Measurements from ENCODE around the gene F7. TPM values are rescaled to one million over a fixed set of nuclear protein-coding genes. Genes with fewer than 3 reads are reported as not detected.

The F7 gene
- total RNA-seq, 4 donors from 2014 or later, result 0.20 to 1.2 TPM; not detected in 2

DNA sequence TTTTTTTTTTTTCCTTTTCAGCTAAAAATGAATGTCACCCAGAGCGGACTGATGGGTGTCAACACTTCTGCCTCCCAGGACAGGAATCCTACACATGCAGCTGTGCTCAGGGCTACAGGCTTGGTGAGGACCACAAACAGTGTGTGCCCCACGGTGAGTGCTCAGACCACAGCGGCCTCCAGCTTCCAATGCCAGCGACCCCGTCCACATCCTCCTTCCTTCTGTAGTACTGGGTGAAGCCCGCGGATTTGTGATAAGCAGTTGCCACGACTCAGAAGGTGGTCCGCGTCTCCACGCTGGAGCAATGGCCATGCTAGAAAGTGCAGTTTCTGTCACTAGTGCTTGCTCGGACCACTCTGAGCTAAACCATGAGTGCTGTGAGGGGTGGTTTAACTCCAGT lies 58.9 kb downstream of the F7 start:
- H3K4me3 ChIP-seq, result no peak overlapping the region
- H3K27ac ChIP-seq, result no peak overlapping the region
- DNase-seq (no peak), ATAC-seq (no peak)
- H3K9me3 ChIP-seq, result no peaks in the 10 kb centered on the region
- peaks cover 0 to 11% of the 10 kb centered on the region in 2 donors for H3K36me3 ChIP-seq
- H3K27me3 ChIP-seq, result peaks cover 11 to 22% (median 12%) of the 10 kb centered on the region in 3 donors
- in situ Hi-C loops (cut with MboI; ENCODE audit: low sequenced_read_pairs in 4 of 4) (no loop called here), intact Hi-C loops (cut with DNase I; ENCODE audit: low total_unique reads) (no loop called here)
- H3K4me1 ChIP-seq, result no peaks in the 10 kb centered on the region
- TF ChIP-seq, protein P1, sequence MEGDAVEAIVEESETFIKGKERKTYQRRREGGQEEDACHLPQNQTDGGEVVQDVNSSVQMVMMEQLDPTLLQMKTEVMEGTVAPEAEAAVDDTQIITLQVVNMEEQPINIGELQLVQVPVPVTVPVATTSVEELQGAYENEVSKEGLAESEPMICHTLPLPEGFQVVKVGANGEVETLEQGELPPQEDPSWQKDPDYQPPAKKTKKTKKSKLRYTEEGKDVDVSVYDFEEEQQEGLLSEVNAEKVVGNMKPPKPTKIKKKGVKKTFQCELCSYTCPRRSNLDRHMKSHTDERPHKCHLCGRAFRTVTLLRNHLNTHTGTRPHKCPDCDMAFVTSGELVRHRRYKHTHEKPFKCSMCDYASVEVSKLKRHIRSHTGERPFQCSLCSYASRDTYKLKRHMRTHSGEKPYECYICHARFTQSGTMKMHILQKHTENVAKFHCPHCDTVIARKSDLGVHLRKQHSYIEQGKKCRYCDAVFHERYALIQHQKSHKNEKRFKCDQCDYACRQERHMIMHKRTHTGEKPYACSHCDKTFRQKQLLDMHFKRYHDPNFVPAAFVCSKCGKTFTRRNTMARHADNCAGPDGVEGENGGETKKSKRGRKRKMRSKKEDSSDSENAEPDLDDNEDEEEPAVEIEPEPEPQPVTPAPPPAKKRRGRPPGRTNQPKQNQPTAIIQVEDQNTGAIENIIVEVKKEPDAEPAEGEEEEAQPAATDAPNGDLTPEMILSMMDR (IDR thresholded peaks at IDR 0.05 in 4 of 5, conservative IDR thresholded peaks at IDR 0.05 in 1 of 5), result no peak
- TF ChIP-seq POLR2A (IDR thresholded peaks at IDR 0.05), result no peak

DNA sequence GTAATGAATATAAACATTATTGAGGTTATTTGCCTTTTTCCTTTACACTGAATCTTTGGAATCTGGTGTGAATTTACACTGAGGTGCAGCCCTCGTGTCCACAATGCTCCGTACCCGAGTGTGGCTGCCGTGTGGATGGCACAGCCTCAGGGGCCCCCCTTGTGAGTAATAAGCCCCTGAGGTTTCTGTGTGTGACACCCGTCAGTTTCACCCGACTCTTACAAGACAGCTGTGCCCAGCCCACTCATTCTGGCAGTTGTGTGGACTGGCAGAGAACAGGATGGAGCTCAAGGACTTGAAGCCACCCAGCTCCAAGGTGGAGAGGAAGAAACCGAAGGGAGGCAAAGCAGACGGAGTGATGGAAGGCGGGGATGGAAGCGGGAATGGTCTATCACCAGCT lies 60.7 kb downstream of the F7 start:
- Histone ChIP-seq H3K9me3 (no peaks in the 10 kb centered on the region), H3K27ac (no peak overlapping the region), H3K4me1 (no peaks in the 10 kb centered on the region), H3K27me3 (peaks cover 11 to 22% (median 12%) of the 10 kb centered on the region in 3 donors), H3K36me3 (peaks cover 0 to 21% of the 10 kb centered on the region in 2 donors), H3K4me3 (no peak overlapping the region)
- in situ Hi-C loops (cut with MboI; ENCODE audit: low sequenced_read_pairs in 4 of 4), result no loop called here
- DNase-seq (no peak), ATAC-seq (no peak)
- intact Hi-C loops (cut with DNase I; ENCODE audit: low total_unique reads), result no loop called here
- TF ChIP-seq, protein P1 (IDR thresholded peaks at IDR 0.05 in 4 of 5, conservative IDR thresholded peaks at IDR 0.05 in 1 of 5), result no peak
- TF ChIP-seq POLR2A (IDR thresholded peaks at IDR 0.05), result no peak

DNA sequence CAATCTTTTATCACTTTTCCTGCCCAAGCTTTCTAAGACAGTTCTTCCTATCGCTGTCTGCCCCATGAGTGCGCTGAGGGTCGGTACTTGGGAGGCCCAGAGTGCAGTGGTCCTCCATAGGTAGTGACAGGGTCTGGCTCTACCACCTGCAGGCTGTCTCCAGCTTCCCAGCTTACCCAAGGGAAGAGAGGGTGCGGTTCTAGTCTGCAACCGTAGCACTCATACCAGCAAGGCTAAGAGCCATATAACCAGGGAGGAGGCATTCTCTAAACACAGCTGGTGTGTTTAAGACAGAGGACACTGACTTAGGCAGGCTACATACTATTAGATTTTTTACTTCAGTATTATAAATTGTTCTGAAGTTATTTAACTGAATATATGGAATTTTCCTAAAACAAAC lies 61.1 kb downstream of the F7 start:
- Histone ChIP-seq H3K4me3 (no peak overlapping the region), H3K4me1 (no peaks in the 10 kb centered on the region), H3K36me3 (peaks cover 0 to 25% of the 10 kb centered on the region in 2 donors), H3K27me3 (peaks cover 11 to 22% (median 12%) of the 10 kb centered on the region in 3 donors), H3K27ac (no peak overlapping the region), H3K9me3 (no peaks in the 10 kb centered on the region)
- ATAC-seq (no peak), DNase-seq (no peak)
- intact Hi-C loops (cut with DNase I; ENCODE audit: low total_unique reads) (no loop called here), in situ Hi-C loops (cut with MboI; ENCODE audit: low sequenced_read_pairs in 4 of 4) (no loop called here)
- TF ChIP-seq, protein P1 (IDR thresholded peaks at IDR 0.05 in 4 of 5, conservative IDR thresholded peaks at IDR 0.05 in 1 of 5), result no peak
- TF ChIP-seq POLR2A (IDR thresholded peaks at IDR 0.05), result no peak

DNA sequence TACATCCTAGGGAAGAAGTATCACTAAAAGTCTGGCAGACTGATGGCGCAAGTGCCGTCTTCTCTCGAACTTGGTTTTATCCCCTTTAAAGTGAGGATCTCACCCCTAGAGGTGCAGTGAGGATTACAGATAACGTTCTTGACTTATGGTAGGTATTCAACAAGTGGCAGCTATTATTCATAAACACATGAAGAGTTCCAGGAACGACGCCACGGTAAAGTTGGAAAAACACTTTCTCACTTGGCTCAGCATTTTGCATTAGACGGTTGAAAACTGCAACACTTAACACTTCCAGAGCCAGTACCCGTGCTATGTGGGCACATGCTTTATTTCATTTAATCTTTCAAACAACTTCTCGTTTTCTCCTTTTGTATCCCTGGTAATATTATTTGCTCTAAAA lies 61.6 kb downstream of the F7 start:
- peaks cover 11 to 22% (median 12%) of the 10 kb centered on the region in 3 donors for H3K27me3 ChIP-seq
- intact Hi-C loops (cut with DNase I; ENCODE audit: low total_unique reads) (no loop called here), in situ Hi-C loops (cut with MboI; ENCODE audit: low sequenced_read_pairs in 4 of 4) (no loop called here)
- DNase-seq (no peak), ATAC-seq (no peak)
- peaks cover 0 to 29% of the 10 kb centered on the region in 2 donors for H3K36me3 ChIP-seq
- no peak for TF ChIP-seq POLR2A (IDR thresholded peaks at IDR 0.05)
- TF ChIP-seq, protein P1 (IDR thresholded peaks at IDR 0.05 in 4 of 5, conservative IDR thresholded peaks at IDR 0.05 in 1 of 5), result no peak
- H3K27ac ChIP-seq, result no peak overlapping the region
- no peaks in the 10 kb centered on the region for H3K4me1 ChIP-seq
- no peak overlapping the region for H3K4me3 ChIP-seq
- no peaks in the 10 kb centered on the region for H3K9me3 ChIP-seq

DNA sequence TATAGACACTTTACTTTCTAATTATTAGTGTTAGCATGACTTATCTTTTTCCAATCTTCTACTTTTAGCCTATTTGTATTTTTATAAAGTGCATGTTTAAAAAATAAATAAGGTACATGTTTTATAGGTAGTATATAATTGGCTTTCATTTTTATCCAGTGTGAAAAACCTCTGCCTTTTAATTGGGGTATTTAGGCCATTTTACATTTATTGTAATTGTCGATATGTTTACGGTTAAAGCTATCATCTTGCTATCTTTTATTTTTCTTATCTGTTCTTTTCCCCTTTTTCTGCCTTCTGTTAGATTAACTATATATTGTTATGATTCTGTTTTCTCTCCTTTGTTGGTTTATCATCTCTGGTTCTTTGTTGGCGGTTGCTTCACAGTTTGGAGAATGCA lies 62.0 kb downstream of the F7 start:
- TF ChIP-seq, protein P1 (IDR thresholded peaks at IDR 0.05 in 4 of 5, conservative IDR thresholded peaks at IDR 0.05 in 1 of 5), result no peak
- TF ChIP-seq POLR2A (IDR thresholded peaks at IDR 0.05), result no peak
- in situ Hi-C loops (cut with MboI; ENCODE audit: low sequenced_read_pairs in 4 of 4) (no loop called here), intact Hi-C loops (cut with DNase I; ENCODE audit: low total_unique reads) (no loop called here)
- Histone ChIP-seq H3K4me1 (no peaks in the 10 kb centered on the region), H3K27me3 (peaks cover 11 to 22% (median 12%) of the 10 kb centered on the region in 3 donors), H3K4me3 (no peak overlapping the region), H3K9me3 (no peaks in the 10 kb centered on the region), H3K27ac (no peak overlapping the region), H3K36me3 (peaks cover 0 to 29% of the 10 kb centered on the region in 2 donors)
- ATAC-seq (no peak), DNase-seq (no peak)
